Measurements from ENCODE around the gene IKZF1. TPM values are rescaled to one million over a fixed set of nuclear protein-coding genes. Genes with fewer than 3 reads are reported as not detected.
A peak's percentile ranks its signal among the peaks of the same experiment; 100 is the strongest.

IKZF1 gene
- total RNA-seq, 1 donor from 2014 or later = 0.86 TPM

DNA sequence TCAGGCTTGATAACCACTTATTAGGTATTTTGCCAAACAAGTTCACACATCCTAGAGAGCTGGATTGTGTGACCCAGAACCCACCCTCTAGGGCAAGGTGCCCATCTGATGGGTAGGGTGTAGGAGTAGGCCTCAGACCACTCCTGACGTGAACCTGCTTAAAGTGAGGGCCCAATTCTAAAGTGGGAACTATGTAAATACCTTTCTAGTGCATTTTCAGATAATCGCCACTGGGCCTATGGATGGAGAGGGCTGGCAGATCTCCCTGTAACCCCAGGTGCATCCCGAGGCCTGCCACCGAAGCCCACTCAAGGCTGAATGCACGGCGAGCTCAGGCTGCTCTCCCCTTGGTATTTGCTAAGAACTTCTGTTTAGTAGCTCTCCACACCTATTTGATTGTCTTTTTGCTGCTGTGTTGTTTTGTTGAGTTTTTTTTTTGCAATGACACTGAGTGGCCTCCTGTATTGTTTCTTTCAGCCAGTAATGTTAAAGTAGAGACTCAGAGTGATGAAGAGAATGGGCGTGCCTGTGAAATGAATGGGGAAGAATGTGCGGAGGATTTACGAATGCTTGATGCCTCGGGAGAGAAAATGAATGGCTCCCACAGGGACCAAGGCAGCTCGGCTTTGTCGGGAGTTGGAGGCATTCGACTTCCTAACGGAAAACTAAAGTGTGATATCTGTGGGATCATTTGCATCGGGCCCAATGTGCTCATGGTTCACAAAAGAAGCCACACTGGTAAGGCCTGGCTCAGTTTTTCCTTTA, 71.7 kb downstream of the IKZF1 start:
- Histone ChIP-seq H3K4me3 (ENCODE audit: insufficient read depth, low read depth, low read length) (no peak overlapping the region), H3K4me2 (ENCODE audit: low read length) (no peak overlapping the region), H4K20me1 (ENCODE audit: insufficient read depth, low read length) (no peaks in the 10 kb centered on the region), H3K27me3 (ENCODE audit: insufficient read depth, low read length) (peaks cover 2% of the 10 kb centered on the region), H3K27ac (ENCODE audit: low read depth, low read length) (no peak overlapping the region), H3K4me1 (ENCODE audit: insufficient read depth, low read length) (no peaks in the 10 kb centered on the region), H3K36me3 (ENCODE audit: insufficient read depth, low read length) (no peaks in the 10 kb centered on the region), H2AFZ (ENCODE audit: low read depth, low read length) (no peak overlapping the region), H3K9me3 (ENCODE audit: insufficient read depth, low read depth, low read length) (no peaks in the 10 kb centered on the region), H3K9ac (ENCODE audit: low read length) (no peak overlapping the region), H3K79me2 (ENCODE audit: insufficient read depth, low read length) (no peaks in the 10 kb centered on the region)
- DNase-seq (ENCODE audit: low read depth) (no peak), FAIRE-seq (no peak)
- H3K27me3 Mint-ChIP-seq (ENCODE audit: low read depth, unreplicated experiment) = peaks cover 2% of the 10 kb centered on the region
- H3K9me3 Mint-ChIP-seq (ENCODE audit: unreplicated experiment) = peaks cover 4% of the 10 kb centered on the region
- H3K27ac Mint-ChIP-seq (ENCODE audit: unreplicated experiment) = no peak overlapping the region
- H3K36me3 Mint-ChIP-seq (ENCODE audit: low read depth, unreplicated experiment) = no peaks in the 10 kb centered on the region
- TF ChIP-seq, protein P1, sequence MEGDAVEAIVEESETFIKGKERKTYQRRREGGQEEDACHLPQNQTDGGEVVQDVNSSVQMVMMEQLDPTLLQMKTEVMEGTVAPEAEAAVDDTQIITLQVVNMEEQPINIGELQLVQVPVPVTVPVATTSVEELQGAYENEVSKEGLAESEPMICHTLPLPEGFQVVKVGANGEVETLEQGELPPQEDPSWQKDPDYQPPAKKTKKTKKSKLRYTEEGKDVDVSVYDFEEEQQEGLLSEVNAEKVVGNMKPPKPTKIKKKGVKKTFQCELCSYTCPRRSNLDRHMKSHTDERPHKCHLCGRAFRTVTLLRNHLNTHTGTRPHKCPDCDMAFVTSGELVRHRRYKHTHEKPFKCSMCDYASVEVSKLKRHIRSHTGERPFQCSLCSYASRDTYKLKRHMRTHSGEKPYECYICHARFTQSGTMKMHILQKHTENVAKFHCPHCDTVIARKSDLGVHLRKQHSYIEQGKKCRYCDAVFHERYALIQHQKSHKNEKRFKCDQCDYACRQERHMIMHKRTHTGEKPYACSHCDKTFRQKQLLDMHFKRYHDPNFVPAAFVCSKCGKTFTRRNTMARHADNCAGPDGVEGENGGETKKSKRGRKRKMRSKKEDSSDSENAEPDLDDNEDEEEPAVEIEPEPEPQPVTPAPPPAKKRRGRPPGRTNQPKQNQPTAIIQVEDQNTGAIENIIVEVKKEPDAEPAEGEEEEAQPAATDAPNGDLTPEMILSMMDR (IDR thresholded peaks at IDR 0.05; ENCODE audit: insufficient read depth, low read depth, low read length) = no peak
- TF ChIP-seq EZH2 (IDR thresholded peaks at IDR 0.05; ENCODE audit: insufficient read depth, low read length) = no peak
- no peak overlapping the region for H3K4me3 Mint-ChIP-seq (ENCODE audit: unreplicated experiment)
- no peaks in the 10 kb centered on the region for H3K4me1 Mint-ChIP-seq (ENCODE audit: low read depth, unreplicated experiment)

DNA sequence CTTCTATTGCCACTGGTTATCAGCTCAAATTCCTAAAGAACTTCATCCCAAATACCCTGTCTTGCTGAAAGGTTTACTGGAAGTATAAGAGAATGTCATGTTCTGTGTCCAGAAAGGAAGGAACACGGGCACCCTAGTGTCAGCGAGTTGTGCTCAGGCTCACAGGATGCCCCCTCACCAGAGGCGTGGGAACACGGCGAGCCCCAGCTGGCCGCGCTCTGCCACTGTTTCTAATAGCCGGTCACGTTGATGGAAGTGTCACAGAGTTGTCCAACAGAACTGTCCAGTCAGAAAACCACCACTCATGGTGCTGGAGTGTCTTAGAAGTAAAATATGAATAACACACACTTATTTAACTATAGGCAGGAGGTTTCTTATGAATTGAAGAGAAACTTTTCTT, 72.8 kb downstream of the IKZF1 start:
- no peak for TF ChIP-seq EZH2 (IDR thresholded peaks at IDR 0.05; ENCODE audit: insufficient read depth, low read length)
- TF ChIP-seq, protein P1 (IDR thresholded peaks at IDR 0.05; ENCODE audit: insufficient read depth, low read depth, low read length) = no peak
- no peak overlapping the region for H3K9ac ChIP-seq (ENCODE audit: low read length)
- H2AFZ ChIP-seq (ENCODE audit: low read depth, low read length) = no peak overlapping the region
- no peak overlapping the region for H3K27ac Mint-ChIP-seq (ENCODE audit: unreplicated experiment)
- no peaks in the 10 kb centered on the region for H3K79me2 ChIP-seq (ENCODE audit: insufficient read depth, low read length)
- no peaks in the 10 kb centered on the region for H3K4me1 Mint-ChIP-seq (ENCODE audit: low read depth, unreplicated experiment)
- peaks cover 2% of the 10 kb centered on the region for H3K27me3 ChIP-seq (ENCODE audit: insufficient read depth, low read length)
- H3K4me3 ChIP-seq (ENCODE audit: insufficient read depth, low read depth, low read length) = no peak overlapping the region
- peaks cover 4% of the 10 kb centered on the region for H3K9me3 Mint-ChIP-seq (ENCODE audit: unreplicated experiment)
- no peak overlapping the region for H3K4me2 ChIP-seq (ENCODE audit: low read length)
- FAIRE-seq = no peak
- no peaks in the 10 kb centered on the region for H4K20me1 ChIP-seq (ENCODE audit: insufficient read depth, low read length)
- peaks cover 3% of the 10 kb centered on the region for H3K27me3 Mint-ChIP-seq (ENCODE audit: low read depth, unreplicated experiment)
- no peak overlapping the region for H3K27ac ChIP-seq (ENCODE audit: low read depth, low read length)
- H3K4me3 Mint-ChIP-seq (ENCODE audit: unreplicated experiment) = no peak overlapping the region
- H3K4me1 ChIP-seq (ENCODE audit: insufficient read depth, low read length) = no peaks in the 10 kb centered on the region
- no peaks in the 10 kb centered on the region for H3K36me3 Mint-ChIP-seq (ENCODE audit: low read depth, unreplicated experiment)
- no peaks in the 10 kb centered on the region for H3K9me3 ChIP-seq (ENCODE audit: insufficient read depth, low read depth, low read length)
- no peaks in the 10 kb centered on the region for H3K36me3 ChIP-seq (ENCODE audit: insufficient read depth, low read length)
- DNase-seq (ENCODE audit: low read depth) = no peak

GRCh38 chr7:50379082-50379481, 74.6 kb downstream of the IKZF1 start:
- Mint-ChIP-seq H3K9me3 (ENCODE audit: unreplicated experiment) (peaks cover 4% of the 10 kb centered on the region), H3K36me3 (ENCODE audit: low read depth, unreplicated experiment) (no peaks in the 10 kb centered on the region), H3K27ac (ENCODE audit: unreplicated experiment) (no peak overlapping the region), H3K4me3 (ENCODE audit: unreplicated experiment) (peak overlapping the region; percentile 6), H3K27me3 (ENCODE audit: low read depth, unreplicated experiment) (peaks cover 17% of the 10 kb centered on the region), H3K4me1 (ENCODE audit: low read depth, unreplicated experiment) (no peaks in the 10 kb centered on the region)
- DNase-seq (ENCODE audit: low read depth) = no peak
- Histone ChIP-seq H3K9ac (ENCODE audit: low read length) (no peak overlapping the region), H2AFZ (ENCODE audit: low read depth, low read length) (no peak overlapping the region), H4K20me1 (ENCODE audit: insufficient read depth, low read length) (no peaks in the 10 kb centered on the region), H3K4me1 (ENCODE audit: insufficient read depth, low read length) (no peaks in the 10 kb centered on the region), H3K27ac (ENCODE audit: low read depth, low read length) (no peak overlapping the region), H3K27me3 (ENCODE audit: insufficient read depth, low read length) (peaks cover 2% of the 10 kb centered on the region), H3K4me2 (ENCODE audit: low read length) (no peak overlapping the region), H3K4me3 (ENCODE audit: insufficient read depth, low read depth, low read length) (no peak overlapping the region), H3K36me3 (ENCODE audit: insufficient read depth, low read length) (no peaks in the 10 kb centered on the region), H3K79me2 (ENCODE audit: insufficient read depth, low read length) (no peaks in the 10 kb centered on the region), H3K9me3 (ENCODE audit: insufficient read depth, low read depth, low read length) (no peaks in the 10 kb centered on the region)
- FAIRE-seq = no peak
- TF ChIP-seq EZH2 (IDR thresholded peaks at IDR 0.05; ENCODE audit: insufficient read depth, low read length) = no peak
- TF ChIP-seq, protein P1 (IDR thresholded peaks at IDR 0.05; ENCODE audit: insufficient read depth, low read depth, low read length) = no peak
